Airway epithelial cell (primary cell): ENCODE data around the gene PLAA. TPM values are rescaled to one million over a fixed set of nuclear protein-coding genes. Genes with fewer than 3 reads are reported as not detected.

Source experiments
- total RNA-seq: library from RNA; depleted of rRNA; stranded (reverse); fragments of >200 nt; gene quantifications from 2 replicates; pipeline ENCODE4 v1.2.3, GENCODE V29; 2015

Gene PLAA
- 31.8 and 37.4 TPM in 2 replicates for total RNA-seq

GRCh38 chr9:26946753-26947727, at the start of gene PLAA:
Gene PLAA, minus strand, starts transcription at chr9:26947242. Its CDS starts 197 bp downstream, at chr9:26947045.

GRCh38 chr9:26955921-26956859, 9.1 kb upstream of the PLAA start, which contains the start of gene IFT74:
Gene IFT74, plus strand, starts transcription at chr9:26956412. Its CDS starts 5,556 bp downstream, at chr9:26961968.

GRCh38 chr9:26892251-26893029, 54.6 kb downstream of the PLAA start, which contains the start of gene CAAP1:
Gene CAAP1, minus strand, starts transcription at chr9:26892802. Its CDS starts 87 bp downstream, at chr9:26892715.

Other genes with a start within 250 kb of the PLAA start
- 17.7 and 20.9 TPM in 2 replicates for gene CAAP1, start 54.4 kb downstream of the PLAA start, total RNA-seq
- gene IFT74, start 9.2 kb upstream of the PLAA start, total RNA-seq: 6.5 and 13.7 TPM in 2 replicates
- not detected in 2 replicates for gene LRRC19, start 58.4 kb upstream of the PLAA start, total RNA-seq
- gene TEK, start 162.0 kb upstream of the PLAA start, total RNA-seq: under 0.01 and 0.09 TPM in 2 replicates